ENCODE measurements around the gene YAP1.
A peak's percentile ranks its signal among the peaks of the same experiment; 100 is the strongest.
"Not testable (repeated sequence)": the region's sequence is repeated elsewhere in the genome, so short reads cannot be mapped to it uniquely, and the experiment has no call there.

Gene YAP1

GRCh38 chr11:102244681-102245409 lies 134.6 kb downstream of the YAP1 start:
- no peak for DNase-seq

DNA sequence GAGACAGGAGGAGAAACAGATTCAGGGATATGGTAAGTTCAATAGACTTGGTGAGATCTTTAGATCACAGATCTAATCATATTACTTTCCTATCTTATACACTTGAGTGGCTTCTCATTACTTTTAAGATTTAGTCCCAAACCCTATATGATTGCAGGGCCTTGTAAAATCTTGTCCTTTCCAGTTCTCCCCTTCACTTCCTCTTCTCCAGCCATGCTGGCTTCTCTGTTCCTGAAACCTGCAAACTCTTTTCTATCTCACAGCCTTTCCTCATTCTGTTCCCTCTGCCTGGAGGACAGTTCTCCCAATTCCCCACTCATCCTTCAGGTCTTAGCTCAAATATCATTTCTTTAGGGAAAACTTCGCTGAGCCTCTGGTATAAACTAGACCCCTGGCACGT lies 141.2 kb downstream of the YAP1 start:
- DNase-seq: no peak

DNA sequence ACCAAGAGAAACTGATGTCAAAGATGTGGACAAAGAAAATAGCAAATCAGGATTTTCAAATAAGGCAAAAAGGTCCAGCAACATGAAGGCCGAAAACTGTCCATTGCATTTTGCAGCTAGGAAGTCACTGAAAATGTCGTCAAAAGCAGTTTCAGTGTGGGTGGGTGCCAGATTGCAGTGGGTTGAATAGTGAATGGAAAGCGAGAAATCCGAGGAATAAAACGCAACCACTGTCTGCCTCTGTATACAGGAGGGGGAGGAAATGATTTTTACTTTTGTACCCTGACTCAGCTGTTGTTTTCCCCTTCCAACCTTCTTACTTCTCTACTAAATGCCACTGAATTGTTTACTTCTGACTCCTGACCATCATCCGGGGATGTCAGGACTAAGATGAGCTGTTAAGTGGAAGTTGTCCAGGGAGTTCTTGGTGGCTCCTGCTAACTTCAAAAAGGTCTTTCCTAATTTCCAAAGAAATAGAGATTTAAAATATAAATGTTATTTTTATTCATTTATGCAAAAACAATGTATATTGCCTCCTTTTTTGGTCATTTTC lies 142.2 kb downstream of the YAP1 start:
- no peak for DNase-seq

DNA sequence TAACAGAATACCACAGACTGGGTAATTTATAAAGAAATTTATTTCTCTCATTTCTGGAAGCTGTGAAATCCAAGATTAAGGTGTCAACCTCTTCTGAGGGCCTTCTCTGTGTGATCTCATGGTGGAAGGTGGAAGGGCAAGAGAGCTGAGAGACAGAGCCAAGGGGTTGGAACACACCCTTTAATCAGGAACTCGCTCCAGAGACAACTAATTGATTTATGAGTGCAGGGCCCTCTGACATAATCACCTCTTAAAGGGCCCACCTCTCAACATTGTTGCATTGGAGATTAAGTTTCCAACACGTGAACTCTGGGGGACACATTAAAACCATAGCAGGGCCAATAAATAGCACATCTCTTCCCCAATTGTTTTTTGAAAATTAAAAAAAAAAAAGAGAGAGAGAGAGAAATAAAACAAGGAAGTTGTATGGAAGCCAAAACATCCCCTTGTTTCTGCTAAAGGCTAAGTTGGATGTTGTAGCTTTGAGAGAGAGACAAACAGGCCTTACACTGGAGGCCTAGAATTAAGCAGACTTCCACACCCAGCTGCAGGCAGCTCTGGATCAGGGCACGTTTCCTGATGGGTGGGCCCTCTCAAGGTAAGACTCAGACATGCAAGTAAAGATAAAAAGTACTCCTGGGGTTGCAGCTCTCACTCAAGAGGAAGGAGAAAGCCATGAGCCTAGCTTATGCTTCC lies 142.9 kb downstream of the YAP1 start:
- DNase-seq: no peak

DNA sequence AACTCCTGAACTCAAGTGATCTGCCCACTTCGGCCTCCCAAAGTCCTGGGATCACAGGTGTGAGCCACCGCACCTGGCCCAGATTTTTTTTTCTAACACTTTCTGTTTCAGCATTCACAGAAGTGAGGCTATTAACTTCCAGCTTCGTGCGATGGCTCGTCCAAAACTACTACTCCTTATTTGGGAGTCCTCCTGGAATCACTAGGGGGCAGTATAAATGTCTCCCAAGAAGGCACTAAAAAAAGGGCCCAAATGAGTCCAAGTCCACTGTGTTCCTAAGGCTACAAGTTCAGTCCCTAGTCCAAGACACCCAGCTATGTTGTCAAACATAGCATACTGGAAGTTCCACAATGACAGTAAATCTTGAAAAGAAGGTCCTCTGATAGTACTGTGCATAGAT lies 143.8 kb downstream of the YAP1 start:
- DNase-seq: no peak

DNA sequence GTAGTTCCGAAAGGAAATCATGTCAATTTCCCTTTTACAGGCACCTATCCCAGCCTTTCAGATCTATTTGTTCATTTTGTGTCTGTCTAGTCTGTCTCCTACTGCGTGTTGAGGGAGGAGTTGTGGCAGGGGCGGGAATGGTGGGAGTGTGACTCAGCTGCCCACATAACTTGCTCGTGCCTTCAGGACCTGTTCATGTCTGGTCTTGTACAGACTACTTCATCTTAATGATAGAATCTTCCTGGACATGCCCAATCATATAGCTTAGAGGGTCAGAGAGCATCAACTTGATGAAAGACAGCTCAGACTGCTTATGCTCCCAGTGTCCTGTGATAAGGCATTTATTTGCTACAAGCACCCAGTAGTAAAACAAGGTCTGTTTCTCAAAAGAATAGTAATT lies 146.0 kb downstream of the YAP1 start:
- no peak for DNase-seq

DNA sequence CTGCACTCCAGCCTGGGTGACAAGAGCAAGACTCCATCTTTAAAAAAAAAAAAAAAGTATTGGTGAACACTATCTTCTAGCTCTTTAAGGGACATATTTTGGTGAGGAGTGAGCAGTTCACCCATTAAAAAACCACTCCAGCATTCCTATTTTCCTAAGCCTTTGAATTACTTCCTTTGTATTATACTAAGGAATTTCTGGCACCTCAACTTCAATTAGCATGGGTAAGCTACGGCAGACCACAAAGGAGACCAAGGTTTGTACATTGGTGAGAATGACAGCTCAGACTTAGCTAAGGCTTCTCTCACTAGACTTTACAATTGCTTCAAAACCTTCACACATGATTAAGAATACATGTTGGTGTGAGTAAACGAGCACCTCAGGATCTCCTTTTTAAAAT lies 150.0 kb downstream of the YAP1 start:
- DNase-seq: no peak

DNA sequence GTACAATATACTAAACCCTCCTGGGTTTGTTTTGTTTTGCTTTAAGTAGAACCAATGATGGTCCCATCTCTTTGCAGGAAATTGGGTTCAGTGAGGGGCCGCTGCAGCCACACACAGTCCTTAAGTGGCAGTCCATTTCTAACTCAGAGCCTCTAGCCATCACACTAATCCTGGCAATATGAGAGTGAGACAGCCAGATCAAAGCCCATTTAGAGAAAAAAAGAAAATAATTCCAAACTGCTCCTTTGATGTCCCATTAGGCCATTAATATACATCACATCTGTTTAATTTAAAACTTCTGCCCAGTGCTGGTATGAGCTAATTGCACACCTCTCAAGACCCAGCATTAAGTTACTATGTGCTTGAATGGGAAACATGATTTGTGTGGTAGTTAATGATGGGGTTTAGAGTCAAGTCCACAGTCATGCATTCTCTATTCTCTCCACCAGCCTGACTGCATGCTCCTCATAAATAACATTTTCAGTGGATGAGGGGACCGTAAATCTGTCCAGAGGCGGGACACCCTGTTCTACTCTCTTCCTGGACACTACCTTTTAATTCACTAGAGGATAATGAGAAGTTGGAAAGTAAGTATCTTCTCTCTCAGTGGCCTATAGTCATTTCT lies 153.2 kb downstream of the YAP1 start:
- no peak for DNase-seq

DNA sequence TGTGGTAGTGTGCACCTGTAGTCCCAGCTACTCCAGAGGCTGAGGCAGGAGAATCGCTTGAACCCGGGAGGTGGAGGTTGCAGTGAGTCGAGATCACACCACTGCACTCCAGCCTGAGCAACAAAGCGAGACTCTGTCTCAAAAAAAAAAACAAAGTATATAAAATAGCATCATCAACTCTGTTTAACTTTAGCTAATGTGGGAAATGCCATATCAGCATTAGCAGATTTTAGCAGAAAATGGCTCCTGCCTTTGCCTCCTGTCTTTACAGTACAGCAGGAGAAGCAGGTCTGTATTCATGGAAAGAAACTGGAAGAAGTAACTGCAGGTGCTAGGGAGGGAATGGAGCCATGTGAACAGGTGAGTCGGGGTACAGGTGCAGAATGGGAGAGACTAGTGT lies 154.5 kb downstream of the YAP1 start:
- not testable (repeated sequence) for DNase-seq

DNA sequence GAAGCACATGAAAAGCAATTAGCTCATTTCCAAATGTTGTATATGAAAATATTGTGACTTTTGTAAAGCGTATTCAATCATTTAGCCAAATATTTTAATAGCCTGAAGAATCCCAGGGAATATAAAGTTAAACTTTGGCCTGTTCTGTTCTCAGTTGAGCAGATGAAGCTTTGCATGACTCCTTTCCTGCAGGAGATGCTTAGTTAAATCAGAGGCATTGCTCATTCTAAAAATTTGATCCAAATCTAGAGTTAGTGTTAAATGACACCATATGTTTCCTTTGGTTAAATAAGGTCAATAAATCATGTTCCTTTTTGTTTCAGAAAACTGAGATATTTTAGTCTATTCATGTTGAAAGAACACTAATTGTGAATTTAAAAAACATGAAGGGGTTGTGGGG lies 155.9 kb downstream of the YAP1 start:
- no peak for DNase-seq

DNA sequence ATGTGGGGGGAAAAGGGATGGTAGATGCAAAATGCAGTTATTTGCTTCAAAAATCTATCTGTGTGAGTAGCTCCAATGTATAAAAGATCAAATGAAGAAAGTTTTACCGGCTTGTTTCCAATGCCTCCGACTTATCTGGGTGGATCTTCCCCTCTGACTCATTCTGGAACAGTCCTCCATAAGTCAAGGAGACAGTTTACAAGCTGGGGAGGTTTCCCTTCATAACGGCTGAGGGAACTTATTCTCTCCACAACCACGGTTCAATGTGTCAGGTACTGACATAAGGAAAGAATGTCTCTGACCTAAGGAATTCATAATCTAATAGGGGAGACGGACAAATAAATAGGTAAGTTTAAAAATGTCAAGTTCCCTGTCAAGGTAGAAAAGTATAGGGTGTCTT lies 157.4 kb downstream of the YAP1 start:
- no peak for DNase-seq

DNA sequence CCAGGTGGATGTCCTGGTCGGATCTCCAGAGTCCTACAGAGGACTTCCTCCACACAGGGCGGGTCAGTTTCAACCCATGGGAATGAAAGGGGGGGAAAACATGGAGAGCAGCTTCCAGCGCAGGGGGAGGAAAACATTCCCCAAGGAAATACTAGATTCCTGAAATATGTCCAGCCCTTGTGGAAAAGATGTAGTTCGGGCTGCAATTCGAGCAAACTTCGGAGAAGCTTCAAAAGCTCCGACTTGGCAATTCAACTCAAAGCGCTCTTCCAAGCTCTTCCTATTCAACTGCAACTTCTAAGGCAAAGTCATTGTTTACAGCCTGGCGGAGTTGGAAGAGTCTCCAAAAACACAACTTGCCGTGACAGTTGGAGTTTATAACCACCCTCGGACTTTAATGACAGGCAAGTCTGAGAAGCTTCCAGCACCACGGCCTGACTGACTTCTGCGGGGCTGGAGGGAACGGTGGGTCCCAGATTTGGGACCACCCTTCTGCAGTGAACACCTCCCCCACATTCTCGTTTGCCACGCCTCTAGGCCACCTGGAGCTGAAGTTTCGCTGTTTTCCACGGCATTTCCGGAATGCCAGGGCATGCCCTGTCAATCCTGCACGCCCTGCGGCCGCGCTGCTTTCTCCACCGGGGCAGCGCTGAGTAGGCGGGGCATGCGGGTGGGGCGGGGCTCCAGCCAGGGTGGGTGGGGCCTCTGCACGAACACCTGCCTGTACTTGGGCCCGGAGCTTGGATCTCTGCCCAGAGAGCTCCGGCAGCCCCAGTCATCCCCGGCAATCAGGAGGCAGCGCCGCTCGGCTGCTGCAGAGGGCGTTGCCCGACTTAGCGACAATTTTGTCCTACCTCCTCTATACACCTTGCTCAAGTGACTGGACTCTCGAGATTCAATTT lies 158.1 kb downstream of the YAP1 start:
- peak; percentile 82 to 86 for DNase-seq

DNA sequence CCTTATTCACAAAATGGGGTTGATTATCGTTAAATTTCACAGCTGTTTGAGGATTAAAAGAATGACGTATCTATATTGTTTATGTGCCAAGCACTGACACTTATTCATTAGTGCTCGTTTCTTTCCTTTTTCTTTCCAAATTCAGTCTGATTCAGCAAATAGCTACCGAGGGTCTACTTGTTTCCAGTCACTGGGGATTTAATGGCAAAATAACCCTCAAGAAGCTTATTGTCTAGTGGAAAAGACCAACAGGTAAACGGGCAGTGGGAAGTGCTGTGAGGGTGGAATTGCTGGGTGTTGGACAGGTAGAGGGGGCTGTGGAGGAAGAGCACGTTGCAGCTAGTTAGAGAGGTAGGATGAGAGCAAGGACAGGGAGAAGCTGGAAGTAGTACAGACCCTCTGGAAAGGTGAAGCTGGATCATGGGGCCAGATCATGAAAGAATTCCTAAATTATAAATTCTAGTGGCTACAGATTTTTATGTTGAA lies 158.8 kb downstream of the YAP1 start:
- DNase-seq: no peak

- DNase-seq: no peak
These were observed 159.7 kb downstream of the YAP1 start for GRCh38 chr11:102269927-102270326.

- DNase-seq: no peak
These were observed 162.0 kb downstream of the YAP1 start for GRCh38 chr11:102272047-102272824.

DNA sequence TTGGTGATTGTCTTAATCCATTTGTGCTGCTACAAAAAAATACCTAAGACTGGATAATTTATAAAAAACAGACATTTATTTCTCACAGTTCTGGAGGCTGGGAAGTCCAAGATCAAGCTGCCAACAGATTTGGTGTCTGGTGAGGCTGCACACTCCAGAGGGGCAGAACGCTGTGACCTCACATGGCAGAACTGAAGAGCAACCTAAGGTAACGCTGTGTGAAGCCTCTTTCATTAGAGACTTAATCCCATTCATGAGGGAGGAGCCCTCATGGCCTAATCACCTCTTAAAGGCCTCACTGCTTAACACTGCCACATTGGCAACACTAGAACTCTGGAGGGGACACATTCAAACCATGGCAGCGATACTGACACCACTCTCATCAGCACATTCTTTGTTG lies 164.4 kb downstream of the YAP1 start:
- DNase-seq: no peak

DNA sequence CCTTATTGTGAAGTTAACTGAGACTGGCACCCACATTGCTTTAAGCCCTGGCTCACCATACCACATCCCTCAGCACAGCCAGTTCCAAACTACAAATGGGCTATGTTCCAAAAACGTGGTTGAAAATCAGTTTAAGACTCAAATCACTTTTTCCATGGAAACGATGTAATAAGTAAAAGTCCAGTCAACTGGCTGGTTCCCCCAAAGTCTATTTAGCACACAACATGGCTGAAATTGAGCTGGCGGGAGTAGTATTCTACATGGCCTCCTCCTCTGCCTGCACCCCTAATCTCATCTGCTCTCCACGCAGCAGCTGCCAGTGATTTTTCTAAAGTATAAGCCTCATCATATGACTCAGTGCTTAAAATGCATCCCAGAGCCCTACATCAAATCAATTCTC lies 166.1 kb downstream of the YAP1 start:
- DNase-seq: no peak

DNA sequence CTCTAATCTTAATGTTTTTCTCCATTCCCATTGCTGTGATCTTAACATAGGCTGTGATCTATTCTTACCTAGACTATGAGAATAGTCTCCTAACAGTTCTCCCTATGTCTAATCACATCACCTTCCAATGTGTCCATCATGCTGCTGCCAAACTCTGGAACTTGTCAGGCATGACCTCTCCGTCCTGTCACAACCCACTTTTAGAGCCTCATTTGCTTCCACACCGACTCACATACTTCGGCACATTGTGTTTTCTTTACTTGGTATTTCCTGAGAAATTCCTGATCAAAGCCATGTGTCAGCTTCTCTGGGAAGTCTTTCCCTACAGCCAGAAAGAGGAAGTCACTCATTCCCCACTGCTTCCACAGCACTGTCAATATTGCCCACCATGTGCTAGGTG lies 166.5 kb downstream of the YAP1 start:
- DNase-seq: no peak

GRCh38 chr11:102279641-102280170 lies 169.5 kb downstream of the YAP1 start:
- no peak for DNase-seq

GRCh38 chr11:102280245-102280833 lies 170.1 kb downstream of the YAP1 start:
- DNase-seq: no peak
